ENCODE measurements around the gene TAS1R3.
"Not testable (repeated sequence)": the region's sequence is repeated elsewhere in the genome, so short reads cannot be mapped to it uniquely, and the experiment has no call there.

The TAS1R3 gene

DNA sequence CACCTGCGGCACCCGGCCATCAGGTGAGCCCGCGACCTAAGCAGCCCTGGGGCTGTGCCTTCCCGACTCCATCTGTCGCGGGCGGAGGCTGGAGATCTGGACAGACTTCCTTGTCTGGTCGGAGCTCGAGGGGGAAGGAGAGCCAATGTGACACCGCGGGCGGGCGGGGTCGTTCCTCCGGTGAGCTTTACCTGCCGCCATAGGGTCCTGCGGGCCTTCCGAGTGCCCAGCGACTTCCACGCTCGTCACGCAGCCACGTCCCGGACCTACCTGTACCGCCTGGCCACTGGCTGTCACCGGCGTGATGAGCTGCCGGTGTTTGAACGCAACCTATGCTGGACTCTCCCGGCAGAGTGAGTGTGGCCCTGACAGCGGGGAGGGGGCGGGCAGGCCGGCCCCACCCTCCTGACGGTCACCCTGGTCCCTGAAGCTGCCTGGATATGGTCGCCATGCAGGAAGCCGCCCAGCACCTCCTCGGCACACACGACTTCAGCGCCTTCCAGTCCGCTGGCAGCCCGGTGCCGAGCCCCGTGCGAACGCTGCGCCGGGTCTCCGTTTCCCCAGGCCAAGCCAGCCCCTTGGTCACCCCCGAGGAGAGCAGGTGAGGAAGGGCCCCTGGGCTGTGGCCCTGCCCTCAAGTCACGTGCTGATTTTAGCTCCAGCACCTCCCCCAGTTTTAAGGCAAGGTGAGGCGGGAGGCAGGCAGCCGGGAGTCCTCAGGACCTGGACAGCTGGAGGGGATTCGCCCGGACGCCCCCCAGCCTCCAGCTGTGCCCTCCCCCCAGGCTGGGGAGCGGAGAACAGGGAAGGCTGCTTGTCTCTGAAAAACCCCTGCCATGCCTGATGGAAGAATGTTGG lies 21.6 kb upstream of the TAS1R3 start:
- DNase-seq, result peak; percentile 16

DNA sequence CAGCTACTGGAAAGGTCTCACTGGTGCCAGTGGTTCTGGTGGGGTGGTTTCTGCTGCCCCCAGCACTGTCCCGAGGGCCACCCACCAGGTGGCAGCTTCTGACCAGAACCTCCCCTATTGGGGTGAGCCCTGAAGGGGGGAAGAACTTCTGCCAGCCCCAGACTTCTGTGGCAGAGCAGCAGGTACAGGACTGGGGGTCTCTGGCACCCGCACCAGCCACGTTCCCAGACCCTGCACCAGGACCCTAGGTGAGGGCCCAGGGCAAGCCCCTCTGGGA lies 21.0 kb upstream of the TAS1R3 start:
- no peak for DNase-seq

DNA sequence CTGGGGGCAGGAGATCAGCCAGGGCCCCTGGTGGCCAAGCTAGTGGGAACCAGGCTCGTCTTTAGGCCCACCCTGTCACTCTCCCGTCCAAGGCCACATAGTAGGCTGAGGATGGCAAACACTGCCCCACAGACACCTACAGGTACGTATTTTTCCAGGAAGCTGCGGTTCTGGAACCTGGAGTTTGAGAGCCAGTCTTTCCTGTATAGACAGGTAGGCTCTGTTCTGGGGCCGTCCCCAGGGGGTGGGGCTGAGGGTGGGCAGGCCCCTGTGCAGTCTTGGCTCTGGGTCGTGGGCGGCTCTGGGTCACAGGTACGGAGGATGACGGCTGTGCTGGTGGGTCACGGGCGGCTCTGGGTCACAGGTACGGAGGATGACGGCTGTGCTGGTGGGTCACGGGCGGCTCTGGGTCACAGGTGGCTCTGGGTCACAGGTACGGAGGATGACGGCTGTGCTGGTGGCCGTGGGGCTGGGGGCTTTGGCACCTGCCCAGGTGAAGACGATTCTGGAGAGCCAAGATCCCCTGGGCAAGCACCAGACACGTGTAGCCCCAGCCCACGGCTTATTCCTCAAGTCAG lies 20.5 kb upstream of the TAS1R3 start:
- DNase-seq, result no peak

DNA sequence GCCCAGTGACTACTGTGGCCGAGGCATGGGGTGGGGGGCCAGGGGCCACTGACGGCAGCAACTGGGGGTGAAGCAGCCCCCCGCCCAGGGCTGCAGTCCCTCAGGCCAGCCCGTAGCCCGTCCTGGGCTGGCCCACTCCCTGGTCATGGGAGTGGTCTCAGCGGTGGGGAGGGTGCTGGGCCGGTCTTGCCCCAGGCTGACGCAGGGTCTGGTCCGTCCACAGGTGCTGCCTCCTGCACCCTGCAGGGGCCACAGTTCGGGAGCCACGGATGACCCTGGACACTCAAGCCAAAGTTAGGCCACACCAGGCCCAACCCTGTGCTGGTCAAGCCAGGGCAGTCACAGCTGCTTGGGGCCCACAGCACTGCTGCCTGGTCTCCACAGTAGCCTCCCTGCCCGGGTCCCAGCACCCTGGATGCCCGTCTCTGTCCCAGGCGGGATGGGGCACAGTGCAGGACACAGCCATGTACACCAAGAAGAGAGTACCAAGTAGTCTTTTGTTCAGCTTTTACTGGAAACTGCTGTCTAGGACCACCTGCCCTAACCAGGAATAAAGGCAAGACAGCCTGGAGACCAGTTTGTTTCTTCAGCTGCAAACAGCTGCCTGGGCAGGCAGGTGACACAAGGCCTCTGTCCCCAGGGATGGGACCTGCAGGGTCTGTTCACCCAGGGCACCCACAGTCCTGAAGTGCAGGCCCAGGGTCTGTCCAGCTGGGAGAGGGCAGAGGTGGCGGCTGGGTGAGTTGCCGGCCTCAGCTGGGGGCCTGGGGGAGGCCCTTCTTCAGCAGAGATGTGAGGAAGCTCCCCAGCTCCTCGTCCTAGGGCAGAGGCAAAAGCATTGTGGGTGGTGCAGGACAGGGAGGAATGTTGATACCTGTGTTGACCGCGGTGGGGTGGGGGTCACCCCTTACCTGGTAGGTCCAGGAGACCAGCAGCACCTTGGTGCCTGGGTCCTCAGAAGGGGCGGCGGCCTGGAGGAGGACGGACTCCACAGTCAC lies 19.7 kb upstream of the TAS1R3 start:
- DNase-seq, result no peak

DNA sequence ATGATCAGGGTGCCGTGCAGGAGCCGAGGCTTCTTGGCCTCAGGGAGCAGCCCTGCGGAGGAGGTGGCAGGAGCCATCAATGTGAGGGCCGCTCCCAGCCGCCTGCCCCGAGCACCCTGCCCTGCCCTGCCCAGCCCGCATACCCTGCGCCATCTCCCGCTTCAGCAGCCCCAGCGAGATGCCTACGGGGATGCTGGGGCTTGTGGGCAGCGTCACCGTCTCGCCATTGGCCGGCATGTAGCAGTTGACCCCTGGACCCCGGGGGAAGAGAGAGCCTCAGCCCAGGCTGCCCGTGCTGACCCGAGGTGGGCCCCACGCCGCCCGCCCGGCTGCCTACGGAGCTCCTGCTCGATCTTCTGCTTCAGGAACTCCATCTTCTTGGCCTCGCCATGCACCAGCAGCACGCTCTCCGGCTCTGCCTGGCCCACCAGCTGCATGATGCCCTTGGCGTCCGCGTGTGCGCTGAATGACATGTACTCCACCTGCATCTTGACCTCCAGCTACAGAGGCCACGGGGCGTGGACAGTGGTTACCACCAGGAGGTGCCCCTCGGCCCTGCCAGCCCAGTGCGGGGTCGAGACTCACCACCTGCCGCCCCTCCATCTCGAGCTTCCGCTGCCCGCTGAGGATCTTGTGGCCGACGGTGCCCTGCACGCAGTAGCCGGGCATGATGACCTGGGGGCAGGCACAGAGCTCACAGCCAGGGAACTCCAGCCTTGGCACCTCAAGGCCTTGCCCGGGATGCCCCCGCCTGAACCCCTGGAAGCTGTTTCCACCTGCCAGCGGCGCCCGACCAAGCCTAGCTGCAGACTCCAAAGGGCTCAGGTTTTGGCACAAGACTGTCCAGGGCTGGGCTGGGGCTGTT lies 18.4 kb upstream of the TAS1R3 start:
- DNase-seq, result no peak

DNA sequence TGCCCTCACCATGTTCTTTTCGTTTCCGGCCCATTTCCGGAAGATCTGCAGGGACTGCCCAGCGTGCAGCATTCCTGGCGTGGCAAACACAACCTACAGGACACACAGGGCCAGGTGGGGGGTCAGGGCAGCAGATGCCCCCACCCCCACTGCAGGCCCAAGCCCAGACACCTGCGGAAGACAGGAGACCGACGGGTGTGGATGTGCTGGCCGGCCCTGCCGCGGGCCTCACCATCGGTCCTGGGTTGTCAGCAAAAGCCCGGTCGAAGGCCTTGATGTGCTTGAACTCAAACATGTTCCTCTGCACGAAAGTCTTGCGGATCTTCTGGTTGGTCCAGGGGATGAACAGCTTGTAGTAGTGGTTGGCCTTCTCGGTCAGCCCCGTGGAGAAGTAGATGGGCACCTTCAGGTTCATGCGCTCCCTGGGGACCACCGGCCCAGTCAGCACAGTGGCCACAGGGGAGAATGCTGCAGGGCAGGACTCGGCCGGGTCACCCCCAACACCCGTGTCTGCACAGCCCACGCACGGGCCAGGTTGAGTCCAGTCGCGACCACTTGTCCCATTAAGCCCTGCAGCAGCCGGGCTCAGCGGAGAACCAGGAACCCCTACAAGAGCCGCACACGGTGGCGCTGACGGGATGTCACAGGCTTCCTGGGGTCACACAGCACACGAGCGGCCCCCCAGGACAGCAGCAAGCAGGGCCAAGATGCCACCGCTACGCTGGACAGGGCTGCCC lies 17.4 kb upstream of the TAS1R3 start:
- DNase-seq, result no peak

DNA sequence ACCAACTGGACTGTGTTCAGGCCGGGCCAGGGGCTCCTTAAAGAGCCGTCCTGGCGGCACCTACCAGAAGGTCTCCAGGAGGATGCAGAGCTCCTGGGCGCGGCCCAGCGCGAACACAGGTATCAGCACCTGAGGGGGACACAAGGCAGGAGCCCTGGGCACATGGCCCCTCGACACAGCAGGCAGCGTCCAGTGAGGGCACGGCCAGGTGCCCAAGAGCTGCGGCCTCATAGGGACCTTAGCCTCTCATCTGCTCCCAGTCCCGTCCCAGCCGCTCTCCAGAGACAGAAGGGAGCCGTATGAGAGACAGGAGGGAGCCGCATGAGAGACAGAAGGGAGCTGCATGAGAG lies 16.9 kb upstream of the TAS1R3 start:
- no peak for DNase-seq

DNA sequence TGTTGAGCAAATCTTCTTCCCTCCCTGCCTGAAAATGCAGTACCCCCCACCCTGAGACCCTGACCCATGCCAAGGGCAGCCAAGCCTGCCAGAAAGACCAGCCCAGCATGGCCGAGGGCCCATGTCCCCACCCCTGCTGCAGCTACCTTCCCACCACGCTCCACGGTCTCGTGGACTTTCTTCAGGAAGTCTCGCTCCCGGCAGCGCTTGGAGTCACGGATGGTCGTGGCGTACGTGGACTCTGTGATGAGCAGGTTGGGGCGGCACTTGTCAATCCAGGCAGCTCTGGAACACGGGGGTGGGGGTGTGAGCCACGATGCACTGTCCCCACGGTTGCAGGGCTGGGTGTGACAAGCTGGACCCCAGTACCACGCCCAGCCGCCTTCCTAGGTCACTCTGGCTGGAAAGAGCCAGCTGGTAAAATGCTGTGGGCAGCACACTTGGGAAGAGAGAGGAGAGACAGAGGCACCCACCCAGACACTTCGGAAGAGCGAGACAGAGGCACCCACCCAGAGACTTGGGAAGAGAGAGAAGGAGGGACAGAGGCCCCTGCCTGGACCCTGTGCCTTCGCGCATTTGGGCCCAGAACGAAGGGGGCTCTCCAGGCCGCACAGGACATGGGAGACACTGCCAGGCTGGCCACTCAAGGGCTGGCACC lies 16.3 kb upstream of the TAS1R3 start:
- no peak for DNase-seq

DNA sequence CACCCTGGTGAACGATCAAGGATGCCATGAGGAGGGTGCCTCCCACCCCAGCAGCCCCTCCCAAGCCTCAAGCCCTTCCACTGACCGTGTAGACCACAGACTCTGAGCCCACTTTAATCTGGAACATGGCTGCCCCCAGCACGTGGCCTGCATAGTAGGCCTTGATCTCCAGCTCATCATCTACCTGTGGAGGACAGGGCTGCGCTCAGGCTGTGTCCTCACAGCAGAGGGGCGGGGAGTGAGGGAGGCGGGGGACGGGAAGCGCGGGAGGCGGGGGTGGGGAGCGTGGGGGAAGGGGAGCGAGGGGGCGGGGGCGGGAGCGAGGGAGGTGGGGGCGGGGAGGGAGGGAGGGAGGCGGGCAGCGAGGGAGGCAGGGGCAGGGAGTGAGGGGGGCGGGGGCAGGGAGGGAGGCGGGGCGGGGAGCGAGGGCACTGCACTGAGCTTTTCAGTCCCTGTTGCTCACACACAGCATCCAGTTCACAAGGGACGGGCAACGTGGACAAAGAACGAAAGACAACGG lies 15.6 kb upstream of the TAS1R3 start:
- no peak for DNase-seq

DNA sequence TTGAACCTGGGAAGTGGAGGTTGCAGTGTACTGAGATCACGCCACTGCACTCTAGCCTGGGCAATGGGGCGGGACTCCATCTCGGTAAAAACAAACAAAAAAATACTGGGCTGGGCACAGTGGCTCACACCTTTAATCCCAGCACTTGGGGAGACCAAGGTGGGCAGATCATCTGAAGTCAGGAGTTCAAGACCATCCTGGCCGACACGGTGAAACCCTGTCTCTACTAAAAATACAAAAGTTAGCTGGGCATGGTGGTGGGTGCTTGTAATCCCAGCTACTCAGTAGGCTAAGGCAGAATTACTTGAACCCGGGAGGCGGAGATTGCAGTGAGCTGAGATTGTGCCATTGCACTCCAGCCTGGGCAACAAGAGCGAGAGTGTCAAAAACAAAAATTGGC lies 14.9 kb upstream of the TAS1R3 start:
- DNase-seq, result not testable (repeated sequence)

DNA sequence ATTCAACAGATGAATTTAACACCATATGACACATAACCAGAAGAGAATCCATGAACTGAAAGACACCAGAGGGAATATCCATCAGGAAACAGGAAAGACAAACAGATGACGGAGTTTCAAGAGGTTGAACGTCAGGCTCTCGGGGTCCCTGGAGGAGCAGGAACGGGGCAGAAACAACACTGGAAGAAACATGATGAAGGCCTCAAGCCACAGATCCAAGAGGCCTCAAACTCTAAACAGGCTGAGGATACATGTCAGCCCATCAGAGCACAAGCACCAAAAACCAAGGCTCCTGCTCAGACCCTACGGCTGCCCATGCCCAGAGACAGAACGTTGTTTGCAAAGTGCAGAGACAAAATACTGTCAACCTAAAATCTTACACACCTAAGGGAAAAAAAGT lies 13.7 kb upstream of the TAS1R3 start:
- DNase-seq, result no peak

DNA sequence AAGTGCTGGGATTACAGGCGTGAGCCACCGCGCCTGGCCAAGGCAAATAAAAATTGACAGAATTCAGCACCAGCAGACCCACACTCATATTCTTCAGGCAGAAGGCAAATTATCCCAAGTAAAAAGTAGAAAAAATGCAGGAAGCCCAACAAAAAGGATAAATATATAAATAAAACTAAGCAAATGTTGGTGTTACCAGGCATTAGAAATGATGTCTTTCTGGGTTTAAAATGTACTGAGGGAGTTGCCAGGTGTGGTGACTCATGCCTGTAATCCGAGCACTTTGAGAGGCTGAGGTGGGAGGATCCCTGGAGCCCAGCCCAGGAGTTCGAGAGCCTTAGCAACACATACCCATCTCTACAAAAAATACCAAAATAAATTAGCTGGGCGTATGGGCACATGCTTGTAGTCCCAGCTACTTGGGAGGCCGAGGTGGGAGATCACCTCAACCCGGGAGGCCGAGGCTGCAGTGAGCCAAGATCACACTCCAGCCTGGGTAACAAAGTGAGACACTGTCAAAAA lies 12.9 kb upstream of the TAS1R3 start:
- no peak for DNase-seq

DNA sequence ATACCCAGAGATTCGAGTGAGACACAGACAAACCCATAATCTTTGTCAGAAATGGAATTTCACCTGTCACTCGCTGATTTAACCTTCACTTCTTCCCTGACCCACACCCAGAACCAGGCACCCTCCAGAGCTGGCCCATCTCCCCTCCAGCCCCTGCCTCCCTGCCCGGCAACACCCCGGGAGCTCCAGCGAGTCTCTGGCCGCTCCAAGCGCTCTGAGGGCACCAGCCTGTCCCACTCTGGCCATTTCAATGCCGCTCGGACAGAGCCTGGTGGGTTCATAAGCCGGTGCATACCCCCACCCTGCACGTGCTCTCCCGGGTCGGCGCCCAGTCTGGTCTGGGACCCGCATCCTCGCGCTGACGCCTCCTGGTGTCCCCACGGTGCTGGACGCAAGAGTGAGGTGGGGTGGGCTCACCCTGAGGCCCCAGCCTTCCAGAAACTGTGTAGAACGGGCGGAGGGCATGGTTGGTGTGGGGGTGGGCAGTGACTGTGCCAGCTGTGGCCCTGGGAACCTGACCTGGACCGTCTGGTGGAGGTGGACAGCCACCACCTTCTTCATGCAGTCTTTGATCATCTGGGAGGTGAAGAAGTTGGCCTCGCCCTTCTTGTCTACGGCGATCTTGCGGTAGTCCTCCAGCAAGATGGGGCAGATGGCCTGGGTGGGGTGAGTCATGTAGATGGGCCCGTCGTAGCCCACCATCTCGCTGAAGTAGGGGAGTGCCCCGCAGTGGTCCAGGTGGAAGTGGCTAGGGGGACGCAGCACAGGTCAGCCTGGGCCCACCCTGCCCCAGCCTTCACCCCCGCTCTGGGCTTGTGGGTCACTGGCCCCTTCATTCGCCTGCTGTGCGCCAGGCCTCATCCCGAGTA lies 12.1 kb upstream of the TAS1R3 start:
- no peak for DNase-seq

DNA sequence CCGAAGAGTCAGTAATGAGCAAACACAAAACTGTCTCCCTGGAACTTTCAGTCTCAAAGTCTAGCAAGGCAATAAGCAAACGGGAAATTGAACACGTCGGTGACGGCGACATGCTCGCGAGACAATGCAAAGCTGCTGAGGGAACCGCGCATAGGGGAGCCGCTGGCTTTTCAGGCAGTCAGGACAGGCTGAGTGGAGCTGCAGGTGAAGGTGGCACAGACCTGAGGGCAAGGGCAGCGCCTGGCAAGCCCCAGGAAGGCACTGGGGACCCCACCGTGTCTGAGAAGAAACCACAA lies 11.5 kb upstream of the TAS1R3 start:
- DNase-seq, result no peak

DNA sequence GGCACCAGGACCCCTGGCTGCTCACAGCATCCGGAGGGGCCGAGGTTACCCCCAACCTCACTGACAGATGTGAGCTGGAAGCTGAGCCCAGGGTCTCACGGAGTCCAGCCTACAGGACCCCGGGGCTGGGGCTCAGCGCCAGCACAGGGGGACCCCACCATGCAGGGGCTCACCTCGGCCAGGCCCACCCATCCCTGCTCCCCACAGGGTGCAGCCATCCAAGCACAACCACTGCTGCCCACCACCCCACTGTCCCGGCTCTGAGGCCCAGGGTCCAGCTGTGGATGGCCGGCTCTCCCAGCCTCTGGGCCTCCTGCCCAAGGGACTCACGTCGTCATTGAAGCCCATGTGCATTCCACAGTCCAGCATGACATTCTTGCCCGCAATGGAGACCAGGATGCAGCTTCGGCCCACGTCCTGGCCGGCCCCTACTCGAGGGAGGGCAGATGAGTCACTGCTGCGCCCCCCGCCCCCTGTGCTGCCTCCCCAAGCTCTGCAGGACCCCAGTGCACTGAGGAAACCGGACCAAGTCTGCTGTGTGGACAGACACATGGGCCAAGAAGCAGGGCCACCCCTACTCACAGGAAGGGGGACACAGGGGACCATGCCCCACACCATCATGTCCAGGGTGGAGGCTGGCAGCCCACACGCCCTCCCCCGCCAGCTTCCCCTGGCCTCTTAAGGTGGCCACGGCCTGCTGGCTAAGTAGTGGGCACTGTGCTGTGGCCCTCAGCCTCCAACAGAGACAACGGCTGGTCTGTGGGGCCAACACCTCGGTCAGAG lies 10.2 kb upstream of the TAS1R3 start:
- DNase-seq, result no peak

DNA sequence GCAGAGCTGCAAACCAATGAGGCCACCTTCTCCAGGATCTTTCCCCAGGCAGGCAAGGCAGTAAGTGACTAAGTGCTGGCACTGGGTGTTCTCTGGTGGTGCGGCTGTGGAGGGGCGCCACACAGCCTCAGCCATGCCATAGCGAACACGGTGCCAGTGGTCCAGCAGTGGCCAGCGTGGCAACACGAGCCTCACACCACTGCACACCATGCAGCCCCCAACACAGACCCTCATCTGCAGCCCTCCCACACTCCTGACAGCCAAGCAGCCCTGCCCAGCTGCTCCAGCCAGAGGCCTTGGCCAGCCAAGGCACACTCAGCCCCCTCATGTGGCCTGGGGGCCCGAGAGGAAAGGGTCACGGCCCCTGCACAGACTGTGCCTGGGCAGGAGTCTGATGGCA lies 9.6 kb upstream of the TAS1R3 start:
- no peak for DNase-seq

DNA sequence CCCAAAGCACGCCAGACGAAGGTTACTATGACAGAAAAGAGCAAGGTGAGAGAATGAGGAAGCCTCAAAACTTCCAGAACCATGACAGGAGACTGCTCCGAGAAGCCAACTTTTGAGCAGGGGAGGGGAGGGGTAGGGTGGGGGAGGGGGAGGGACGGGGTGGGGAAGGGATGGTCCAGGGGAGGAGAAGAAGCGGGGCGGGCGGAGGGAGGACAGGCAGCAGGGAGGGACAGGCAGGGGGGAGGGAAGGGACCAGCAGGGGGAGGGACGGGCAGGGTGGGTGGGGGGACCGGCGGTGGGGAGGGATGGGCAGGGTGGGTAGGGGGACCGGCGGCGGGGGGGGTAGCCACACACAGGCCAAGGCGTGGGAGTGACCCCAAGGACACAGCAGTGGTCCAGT lies 8.7 kb upstream of the TAS1R3 start:
- no peak for DNase-seq

DNA sequence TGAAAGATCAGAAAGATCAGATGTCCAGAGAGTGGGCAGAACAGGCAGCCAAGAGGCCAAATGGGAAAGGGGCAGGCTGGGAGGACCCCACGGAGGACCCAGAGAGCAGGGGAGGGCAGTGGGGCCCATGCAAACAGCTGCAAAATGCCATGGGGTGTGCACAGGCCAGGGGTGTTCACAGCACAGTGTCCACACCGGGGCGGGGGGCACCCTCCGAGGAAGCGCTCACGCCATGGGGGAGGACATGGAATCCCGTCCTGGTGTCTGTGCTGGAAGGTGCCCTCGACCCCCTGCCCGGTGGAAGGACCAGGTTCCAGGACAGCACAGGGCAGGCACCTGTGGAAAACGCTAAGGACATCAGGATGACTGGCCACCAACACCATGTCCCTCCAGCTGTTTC lies 8.1 kb upstream of the TAS1R3 start:
- DNase-seq, result no peak

DNA sequence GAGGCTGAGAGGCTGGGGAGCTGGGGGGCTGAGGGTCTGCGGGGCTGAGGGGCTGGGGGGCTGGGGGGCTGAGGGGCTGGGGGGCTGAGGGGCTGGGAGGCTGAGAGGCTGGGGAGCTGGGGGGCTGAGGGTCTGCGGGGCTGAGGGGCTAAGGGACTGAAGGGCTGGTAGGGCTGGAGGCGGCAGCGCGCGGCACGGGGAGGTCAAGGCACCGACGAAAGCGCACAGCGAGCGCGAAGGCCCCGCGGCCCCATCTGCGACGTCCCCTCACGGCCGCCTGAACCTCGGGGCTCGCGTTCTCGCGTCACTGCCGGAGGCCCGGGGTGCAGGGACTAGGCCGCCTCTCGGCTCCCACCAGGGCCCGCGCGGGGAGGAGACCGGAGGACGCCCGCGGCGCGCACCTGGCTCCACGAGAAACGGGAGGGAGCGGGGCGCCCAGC lies 7.0 kb upstream of the TAS1R3 start:
- no peak for DNase-seq
